MCF 10A (cell line): ENCODE measurements around the gene KLHDC1. TPM values are rescaled to one million over a fixed set of nuclear protein-coding genes. Genes with fewer than 3 reads are reported as not detected.
"Not testable (repeated sequence)": the region's sequence is repeated elsewhere in the genome, so short reads cannot be mapped to it uniquely, and the experiment has no call there.

Experiments
- BruUV-seq: library from RNA; stranded (reverse); fragments of 400-500 nt; replicated peaks from 2 replicates; lab custom pipeline; 2021; lab: Mats Ljungman, UMichigan
- CTCF ChIA-PET: fragments of 300-600 bp; sonication (Branson Sonifier 250); formaldehyde crosslinking; extraction: SDS; loops from one replicate; lab custom pipeline; 2021; ENCODE audit warnings: antibody characterized with exemption, inconsistent platforms; lab: Yijun Ruan, JAX
- POLR2A ChIA-PET: fragments of 300-600, 350-650 bp; sonication (Branson Sonifier 250); formaldehyde crosslinking; extraction: SDS; loops from one replicate; lab custom pipeline; 2020; ENCODE audit warnings: antibody characterized with exemption, inconsistent platforms; lab: Yijun Ruan, JAX
- DNase-seq: peaks from one replicate; pipeline ENCODE4 v3.0.0-alpha.2; 2018; ENCODE audit not compliant: unreplicated experiment
- H3K27ac Mint-ChIP-seq: one replicate; pipeline ENCODE4 v1.8.0; 2022; ENCODE audit warnings: mild to moderate bottlenecking, low read depth, mixed read lengths; ENCODE audit not compliant: unreplicated experiment
- H3K27me3 Mint-ChIP-seq: one replicate; pipeline ENCODE4 v1.8.0; 2022; ENCODE audit warnings: mixed read lengths; ENCODE audit not compliant: insufficient read depth, unreplicated experiment
- H3K36me3 Mint-ChIP-seq: one replicate; pipeline ENCODE4 v1.8.0; 2022; ENCODE audit warnings: mild to moderate bottlenecking, moderate library complexity, mixed read lengths; ENCODE audit not compliant: insufficient read depth, unreplicated experiment
- H3K4me1 Mint-ChIP-seq: one replicate; pipeline ENCODE4 v1.8.0; 2022; ENCODE audit warnings: mixed read lengths; ENCODE audit not compliant: insufficient read depth, unreplicated experiment
- H3K4me3 Mint-ChIP-seq: one replicate; pipeline ENCODE4 v1.8.0; 2022; ENCODE audit warnings: mild to moderate bottlenecking, moderate library complexity, mixed read lengths; ENCODE audit not compliant: unreplicated experiment
- H3K9me3 Mint-ChIP-seq: one replicate; pipeline ENCODE4 v1.8.0; 2022; ENCODE audit warnings: mixed read lengths; ENCODE audit not compliant: unreplicated experiment
- intact Hi-C: fragments of 100-400 bp; cut with micrococcal nuclease; formaldehyde crosslinking; loops from 2 replicates; pipeline ENCODE4 v1.14.1; 2022
- total RNA-seq: library from RNA; stranded (reverse); gene quantifications from 2 replicates; pipeline ENCODE4 v1.2.3, GENCODE V29; 2022
- TF ChIP-seq, protein P1 (sequence below): fragments of 200-600 bp; IDR thresholded peaks from one replicate; pipeline ENCODE4 v1.8.0; 2022; ENCODE audit warnings: antibody characterized with exemption, mild to moderate bottlenecking; ENCODE audit not compliant: unreplicated experiment

Gene KLHDC1
- total RNA-seq, 1 experiment from 2014 or later, result 0.35 TPM

- Mint-ChIP-seq H3K4me1 (peaks cover 18% of the 10 kb centered on the region), H3K27me3 (no peaks in the 10 kb centered on the region), H3K27ac (no peak overlapping the region), H3K36me3 (no peaks in the 10 kb centered on the region), H3K9me3 (no peaks in the 10 kb centered on the region), H3K4me3 (no peak overlapping the region)
- no TSS peak for BruUV-seq
- CTCF ChIA-PET, result interaction anchor here (2.0 kb wide), 1 partner anchor 14 kb away, joined by 4 read pairs; no protein-coding TSS in a partner anchor
- TF ChIP-seq, protein P1, sequence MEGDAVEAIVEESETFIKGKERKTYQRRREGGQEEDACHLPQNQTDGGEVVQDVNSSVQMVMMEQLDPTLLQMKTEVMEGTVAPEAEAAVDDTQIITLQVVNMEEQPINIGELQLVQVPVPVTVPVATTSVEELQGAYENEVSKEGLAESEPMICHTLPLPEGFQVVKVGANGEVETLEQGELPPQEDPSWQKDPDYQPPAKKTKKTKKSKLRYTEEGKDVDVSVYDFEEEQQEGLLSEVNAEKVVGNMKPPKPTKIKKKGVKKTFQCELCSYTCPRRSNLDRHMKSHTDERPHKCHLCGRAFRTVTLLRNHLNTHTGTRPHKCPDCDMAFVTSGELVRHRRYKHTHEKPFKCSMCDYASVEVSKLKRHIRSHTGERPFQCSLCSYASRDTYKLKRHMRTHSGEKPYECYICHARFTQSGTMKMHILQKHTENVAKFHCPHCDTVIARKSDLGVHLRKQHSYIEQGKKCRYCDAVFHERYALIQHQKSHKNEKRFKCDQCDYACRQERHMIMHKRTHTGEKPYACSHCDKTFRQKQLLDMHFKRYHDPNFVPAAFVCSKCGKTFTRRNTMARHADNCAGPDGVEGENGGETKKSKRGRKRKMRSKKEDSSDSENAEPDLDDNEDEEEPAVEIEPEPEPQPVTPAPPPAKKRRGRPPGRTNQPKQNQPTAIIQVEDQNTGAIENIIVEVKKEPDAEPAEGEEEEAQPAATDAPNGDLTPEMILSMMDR, result no peak
- POLR2A ChIA-PET, result interaction anchor here (0.8 to 1.9 kb wide), 2 partner anchors 76 to 78 kb away, joined by 4 to 13 read pairs; partner anchors contain the start of gene KLHDC2
- intact Hi-C loops, result no loop called here
- no peak for DNase-seq
Measured at GRCh38 chr14:49691031-49691430, 1.9 kb upstream of the KLHDC1 start.

DNA sequence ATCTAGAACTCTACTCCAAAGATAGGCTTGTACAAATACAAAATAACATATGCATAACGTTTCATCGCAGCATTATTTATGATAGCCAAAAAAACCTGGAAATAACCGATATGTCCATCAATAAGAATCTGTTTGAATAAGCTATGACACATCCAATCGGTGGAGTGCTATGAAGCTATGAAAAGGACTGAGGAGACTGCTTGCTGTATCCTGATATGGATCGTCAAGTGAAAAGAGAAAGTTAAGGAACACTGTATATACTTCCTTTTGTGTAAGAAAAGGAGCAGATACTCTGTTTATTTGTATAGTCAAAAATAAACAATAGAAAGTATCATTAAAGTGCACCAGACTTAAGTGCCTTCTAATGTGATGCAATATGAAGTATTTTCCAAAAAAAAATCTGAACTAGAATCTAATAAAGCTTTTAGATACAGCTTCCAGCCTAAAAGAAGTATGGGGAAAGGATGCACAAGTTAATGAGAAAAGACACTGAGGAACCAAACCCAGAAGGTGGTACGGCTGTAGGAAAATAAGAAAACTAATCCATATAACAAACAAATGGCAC, 645 bp upstream of the KLHDC1 start:
- H3K4me3 Mint-ChIP-seq, result peak overlapping the region; percentile 53
- H3K36me3 Mint-ChIP-seq, result no peaks in the 10 kb centered on the region
- TF ChIP-seq, protein P1, result no peak
- H3K9me3 Mint-ChIP-seq, result no peaks in the 10 kb centered on the region
- intact Hi-C loops, result no loop called here
- ChIA-PET POLR2A (interaction anchor here (0.7 to 2.7 kb wide), 6 partner anchors 55 to 77 kb away, joined by 3 to 16 read pairs (median 4); partner anchors contain the start of genes DNAAF2, KLHDC2, MGAT2 and RPL36AL), CTCF (interaction anchor here (0.6 to 1.0 kb wide), 2 partner anchors 10 to 197 kb away, joined by 3 to 4 read pairs; no protein-coding TSS in a partner anchor)
- no peak for DNase-seq
- H3K27ac Mint-ChIP-seq, result no peak overlapping the region
- peaks cover 9% of the 10 kb centered on the region for H3K4me1 Mint-ChIP-seq
- no TSS peak for BruUV-seq
- H3K27me3 Mint-ChIP-seq, result no peaks in the 10 kb centered on the region

DNA sequence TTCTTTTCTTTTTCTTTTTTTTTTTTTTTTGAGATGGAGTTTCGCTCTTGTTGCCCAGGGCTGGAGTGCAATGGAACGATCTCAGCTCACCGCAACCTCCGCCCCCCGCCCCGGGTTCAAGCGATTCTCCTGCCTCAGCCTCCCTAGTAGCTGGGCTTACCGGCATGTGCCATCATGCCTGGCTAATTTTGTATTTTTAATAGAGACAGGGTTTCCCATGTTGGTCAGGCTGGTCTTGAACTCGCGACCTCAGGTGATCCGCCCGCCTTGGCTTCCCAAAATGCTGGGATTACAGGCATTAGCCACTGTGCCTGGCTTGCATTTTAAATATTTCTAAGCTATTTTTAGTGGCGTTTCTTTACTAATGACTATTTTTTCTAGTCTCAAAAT, 810 bp downstream of the KLHDC1 start:
- POLR2A ChIA-PET, result interaction anchor here (0.8 to 2.7 kb wide), 4 partner anchors 14 to 76 kb away, joined by 3 to 16 read pairs (median 4); partner anchors contain the start of genes KLHDC2, MGAT2 and RPL36AL
- CTCF ChIA-PET, intact Hi-C loops, H3K4me1 Mint-ChIP-seq, H3K27me3 Mint-ChIP-seq, DNase-seq, H3K36me3 Mint-ChIP-seq, H3K27ac Mint-ChIP-seq, H3K9me3 Mint-ChIP-seq, BruUV-seq: not testable (repeated sequence)
- H3K4me3 Mint-ChIP-seq, result peak overlapping the region; percentile 53

DNA sequence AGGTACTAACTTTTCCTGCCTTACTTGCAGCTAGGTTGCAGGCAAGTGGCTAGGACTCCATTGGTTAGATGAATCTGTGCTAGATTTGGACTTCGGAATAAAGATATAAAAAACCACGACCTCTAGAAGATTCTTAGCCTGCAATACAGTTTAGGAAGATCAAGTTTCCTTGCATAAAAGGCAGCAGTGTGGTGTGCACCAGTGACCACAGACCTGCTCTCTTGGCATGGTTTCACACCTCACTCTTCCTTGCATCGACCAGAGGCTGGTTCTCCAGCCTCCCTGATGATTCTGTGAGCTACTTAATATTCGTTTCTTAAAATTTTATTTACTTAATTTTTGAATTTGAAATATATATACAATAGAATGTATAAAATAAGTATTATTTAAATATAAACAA, 9.8 kb downstream of the KLHDC1 start:
- CTCF ChIA-PET, result interaction anchor here (0.6 to 0.9 kb wide), 2 partner anchors 10 to 14 kb away, joined by 3 to 4 read pairs; no protein-coding TSS in a partner anchor
- no peaks in the 10 kb centered on the region for H3K36me3 Mint-ChIP-seq
- no peaks in the 10 kb centered on the region for H3K9me3 Mint-ChIP-seq
- DNase-seq, result no peak
- POLR2A ChIA-PET, result no interaction called here
- no peak overlapping the region for H3K27ac Mint-ChIP-seq
- no peaks in the 10 kb centered on the region for H3K27me3 Mint-ChIP-seq
- H3K4me1 Mint-ChIP-seq, result no peaks in the 10 kb centered on the region
- BruUV-seq, result no TSS peak
- no peak overlapping the region for H3K4me3 Mint-ChIP-seq
- TF ChIP-seq, protein P1, result no peak
- intact Hi-C loops, result no loop called here
